Trophoblast cell (in vitro differentiated cells and primary cell): ENCODE measurements around the gene TMEM184C.

Source experiments
- DNase-seq, 2 donors: peaks; one replicate each; pipeline ENCODE4 v3.0.0-alpha.2; 2016
- H2AFZ ChIP-seq: 2 replicates; pipeline ENCODE4 v1.6.1; 2013; ENCODE audit warnings: low read length, moderate library complexity, mild to moderate bottlenecking; ENCODE audit not compliant: insufficient read depth, poor library complexity
- H2AK5ac ChIP-seq: 2 replicates; pipeline ENCODE4 v1.6.1; 2013; ENCODE audit warnings: mild to moderate bottlenecking, low read length
- H2BK120ac ChIP-seq: 2 replicates; pipeline ENCODE4 v1.6.1; 2013; ENCODE audit warnings: low read length, mild to moderate bottlenecking, moderate library complexity; ENCODE audit not compliant: insufficient read depth, poor library complexity
- H2BK12ac ChIP-seq: 2 replicates; pipeline ENCODE4 v1.6.1; 2013; ENCODE audit warnings: mild to moderate bottlenecking, low read length, moderate library complexity
- H2BK5ac ChIP-seq: 2 replicates; pipeline ENCODE4 v1.6.1; 2013; ENCODE audit warnings: low read length, low read depth, moderate library complexity, mild to moderate bottlenecking; ENCODE audit not compliant: poor library complexity
- H3K14ac ChIP-seq: 2 replicates; pipeline ENCODE4 v1.6.1; 2013; ENCODE audit warnings: mild to moderate bottlenecking, low read length
- H3K18ac ChIP-seq: 2 replicates; pipeline ENCODE4 v1.6.1; 2013; ENCODE audit warnings: mild to moderate bottlenecking, low read length
- H3K23ac ChIP-seq: 2 replicates; pipeline ENCODE4 v1.6.1; 2013; ENCODE audit warnings: low read length
- H3K27ac ChIP-seq: 2 replicates; pipeline ENCODE4 v1.5.1; 2013; ENCODE audit warnings: low read depth, mild to moderate bottlenecking, inconsistent platforms, low read length, moderate library complexity
- H3K27me3 ChIP-seq: 2 replicates; pipeline ENCODE4 v1.6.1; 2013; ENCODE audit warnings: inconsistent platforms, mild to moderate bottlenecking, low read length, moderate library complexity; ENCODE audit not compliant: insufficient read depth
- H3K36me3 ChIP-seq, 2 experiments: 1 replicate in 1 of 2; 2 replicates in 1 of 2; pipeline ENCODE4 v1.6.1; 2013; ENCODE audit warnings: low read length in 2 of 2, mild to moderate bottlenecking in 2 of 2, moderate library complexity in 1 of 2; ENCODE audit not compliant: insufficient read depth in 2 of 2, control insufficient read depth in 1 of 2
- H3K4ac ChIP-seq: 2 replicates; pipeline ENCODE4 v1.6.1; 2013; ENCODE audit warnings: low read depth, mild to moderate bottlenecking, low read length, moderate library complexity
- H3K4me1 ChIP-seq, 2 experiments: 1 replicate in 1 of 2; 2 replicates in 1 of 2; pipeline ENCODE4 v1.6.1; 2013; ENCODE audit warnings: low read length in 2 of 2, mild to moderate bottlenecking in 2 of 2, moderate library complexity in 1 of 2; ENCODE audit not compliant: insufficient read depth in 2 of 2, control insufficient read depth in 1 of 2
- H3K4me2 ChIP-seq: 2 replicates; pipeline ENCODE4 v1.6.1; 2013; ENCODE audit warnings: inconsistent platforms, mild to moderate bottlenecking, low read length, moderate library complexity
- H3K4me3 ChIP-seq: 2 replicates; pipeline ENCODE4 v1.5.1; 2013; ENCODE audit warnings: mild to moderate bottlenecking, low read depth, low read length, inconsistent platforms
- H3K79me1 ChIP-seq: one replicate; pipeline ENCODE4 v1.6.1; 2013; ENCODE audit warnings: low read length
- H3K79me2 ChIP-seq: 2 replicates; pipeline ENCODE4 v1.6.1; 2013; ENCODE audit warnings: low read length, mild to moderate bottlenecking; ENCODE audit not compliant: control insufficient read depth, insufficient read depth, poor library complexity
- H3K9ac ChIP-seq: 2 replicates; pipeline ENCODE4 v1.6.1; 2013; ENCODE audit warnings: mild to moderate bottlenecking, low read length
- H3K9me3 ChIP-seq: 2 replicates; pipeline ENCODE4 v1.6.1; 2013; ENCODE audit warnings: low read depth, mild to moderate bottlenecking, control low read depth, inconsistent platforms, low read length; ENCODE audit not compliant: insufficient read depth
- H4K12ac ChIP-seq: 2 replicates; pipeline ENCODE4 v1.6.1; 2013; ENCODE audit warnings: low read depth, mild to moderate bottlenecking, low read length, moderate library complexity
- H4K8ac ChIP-seq: 2 replicates; pipeline ENCODE4 v1.6.1; 2013; ENCODE audit warnings: low read depth, mild to moderate bottlenecking, low read length, moderate library complexity
- H4K91ac ChIP-seq: one replicate; pipeline ENCODE4 v1.6.1; 2013; ENCODE audit warnings: low read depth, mild to moderate bottlenecking, low read length, moderate library complexity
- WGBS: extraction: QIAGEN DNeasy Blood & Tissue Kit; methylation state at CpG from one replicate; pipeline ENCODE4 v1.1.7; 2013; ENCODE audit warnings: missing lambda C conversion rate; ENCODE audit not compliant: insufficient read length, insufficient coverage; ENCODE audit errors: extremely low coverage; 5-methylcytosine and 5-hydroxymethylcytosine counted together

Gene TMEM184C

DNA sequence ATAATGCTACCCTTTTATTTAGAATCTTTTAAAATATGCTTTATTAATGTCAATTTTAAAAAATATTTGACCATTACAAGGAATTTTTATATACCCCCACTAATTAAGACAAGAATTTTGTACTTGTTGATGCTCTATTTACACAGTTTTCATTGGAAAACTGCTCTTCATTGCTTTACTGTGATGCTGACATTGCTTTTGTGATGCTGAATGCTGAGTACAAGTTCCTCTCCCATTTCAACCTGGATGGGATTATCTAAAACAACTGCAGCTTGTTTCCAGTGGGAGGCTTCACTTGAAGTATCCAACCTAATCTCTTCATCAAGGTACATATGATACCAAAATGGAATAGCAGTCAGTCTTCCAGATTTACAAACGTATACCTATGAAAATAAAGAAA, 21.2 kb downstream of the TMEM184C start:
- H3K18ac ChIP-seq = no peak overlapping the region
- H2BK12ac ChIP-seq = no peak overlapping the region
- no peak overlapping the region for H3K4ac ChIP-seq
- H2AFZ ChIP-seq = no peak overlapping the region
- H3K79me2 ChIP-seq = no peaks in the 10 kb centered on the region
- H2AK5ac ChIP-seq = no peak overlapping the region
- H2BK120ac ChIP-seq = no peak overlapping the region
- H3K27me3 ChIP-seq = no peaks in the 10 kb centered on the region
- H3K9ac ChIP-seq = no peak overlapping the region
- DNase-seq = no peak
- no peak overlapping the region for H4K8ac ChIP-seq
- H3K4me1 ChIP-seq = no peaks in the 10 kb centered on the region
- no peak overlapping the region for H3K14ac ChIP-seq
- H3K36me3 ChIP-seq = peaks cover 2 to 4% of the 10 kb centered on the region in 2 experiments
- no peak overlapping the region for H3K4me2 ChIP-seq
- H3K9me3 ChIP-seq = no peaks in the 10 kb centered on the region
- H2BK5ac ChIP-seq = no peak overlapping the region
- H3K79me1 ChIP-seq = no peaks in the 10 kb centered on the region
- H3K23ac ChIP-seq = no peak overlapping the region
- no peak overlapping the region for H4K12ac ChIP-seq
- no peak overlapping the region for H4K91ac ChIP-seq
- H3K27ac ChIP-seq = no peak overlapping the region
- no CpG with 5 or more reads among the region's 1 CpG for WGBS
- H3K4me3 ChIP-seq = no peak overlapping the region

DNA sequence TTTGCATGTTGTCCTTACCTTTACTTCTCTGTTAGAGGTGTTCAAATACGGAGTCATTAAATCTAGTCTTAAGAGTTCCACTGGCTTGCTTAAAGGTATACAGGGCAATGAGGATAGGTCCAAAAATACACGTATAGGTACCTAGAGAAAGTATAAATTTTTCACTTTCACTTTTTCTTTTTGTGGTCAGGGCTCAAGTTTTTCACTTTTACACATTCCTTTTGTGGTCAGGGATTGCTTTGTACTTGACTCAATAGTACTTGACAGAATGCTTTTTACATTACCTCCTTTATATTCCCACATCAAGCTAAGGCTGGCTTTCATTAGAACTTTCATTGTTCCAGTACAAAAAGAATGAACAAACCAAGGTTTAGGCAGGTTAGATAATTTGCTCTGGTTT, 21.7 kb downstream of the TMEM184C start:
- Histone ChIP-seq H2BK120ac (no peak overlapping the region), H3K9me3 (no peaks in the 10 kb centered on the region), H3K4ac (no peak overlapping the region), H2AFZ (no peak overlapping the region), H3K27me3 (no peaks in the 10 kb centered on the region), H3K79me1 (no peaks in the 10 kb centered on the region), H2BK5ac (no peak overlapping the region), H4K91ac (no peak overlapping the region), H3K18ac (no peak overlapping the region), H4K8ac (no peak overlapping the region), H2BK12ac (no peak overlapping the region), H3K27ac (no peak overlapping the region), H3K79me2 (no peaks in the 10 kb centered on the region), H3K23ac (no peak overlapping the region), H3K4me1 (no peaks in the 10 kb centered on the region), H2AK5ac (no peak overlapping the region), H4K12ac (no peak overlapping the region), H3K36me3 (peaks cover 2 to 4% of the 10 kb centered on the region in 2 experiments), H3K4me2 (no peak overlapping the region), H3K14ac (no peak overlapping the region), H3K4me3 (no peak overlapping the region), H3K9ac (no peak overlapping the region)
- DNase-seq = no peak
- WGBS = no CpG with 5 or more reads among the region's 2 CpGs

DNA sequence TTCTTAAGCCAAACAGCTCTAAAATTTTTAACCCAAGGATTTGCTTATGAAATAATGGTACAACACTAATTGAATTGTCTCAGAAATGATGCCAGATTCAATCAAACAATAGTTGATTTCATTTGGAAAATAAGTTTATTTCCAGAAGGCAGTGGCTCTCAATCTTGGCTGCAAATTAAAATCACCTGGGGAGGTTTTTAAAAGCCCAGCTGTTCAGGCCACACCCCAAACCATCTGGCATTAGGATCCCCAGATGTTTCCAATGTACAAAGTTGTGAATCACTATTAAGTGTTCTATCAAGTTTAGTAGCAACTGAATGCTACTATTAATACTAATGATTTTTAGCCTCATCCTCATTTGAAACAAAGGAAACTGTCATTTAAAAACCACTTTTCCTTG, 22.2 kb downstream of the TMEM184C start:
- Histone ChIP-seq H3K4me1 (no peaks in the 10 kb centered on the region), H3K4me2 (no peak overlapping the region), H3K9ac (no peak overlapping the region), H3K23ac (no peak overlapping the region), H3K79me2 (no peaks in the 10 kb centered on the region), H3K18ac (no peak overlapping the region), H3K14ac (no peak overlapping the region), H2AK5ac (no peak overlapping the region), H3K36me3 (peaks cover 2 to 4% of the 10 kb centered on the region in 2 experiments), H4K91ac (no peak overlapping the region), H3K27ac (no peak overlapping the region), H2BK120ac (no peak overlapping the region), H2AFZ (no peak overlapping the region), H4K12ac (no peak overlapping the region), H3K27me3 (no peaks in the 10 kb centered on the region), H3K9me3 (no peaks in the 10 kb centered on the region), H2BK12ac (no peak overlapping the region), H3K4ac (no peak overlapping the region), H3K79me1 (no peaks in the 10 kb centered on the region), H4K8ac (no peak overlapping the region), H3K4me3 (no peak overlapping the region), H2BK5ac (no peak overlapping the region)
- no peak for DNase-seq

DNA sequence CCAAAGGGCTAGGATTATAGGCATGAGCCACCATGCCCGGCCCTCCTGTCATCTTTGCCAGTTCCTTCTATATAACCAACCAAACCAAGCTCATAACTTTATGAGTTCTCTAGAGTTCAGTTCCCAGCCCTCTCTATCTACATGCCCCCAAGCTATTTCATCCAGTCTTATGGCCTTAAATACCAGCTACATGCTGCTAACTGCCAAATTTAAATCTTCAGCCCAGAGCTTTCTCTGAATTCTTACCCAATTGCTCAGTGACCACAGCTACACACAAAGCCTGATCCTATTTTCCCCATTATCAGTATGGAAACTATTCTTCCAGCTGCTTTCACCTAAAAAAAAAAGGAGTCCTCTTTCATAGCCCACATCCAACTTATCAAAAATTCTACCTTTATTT, 23.1 kb downstream of the TMEM184C start:
- Histone ChIP-seq H3K23ac (no peak overlapping the region), H3K4ac (no peak overlapping the region), H3K14ac (no peak overlapping the region), H3K4me1 (no peaks in the 10 kb centered on the region), H3K27ac (no peak overlapping the region), H2BK12ac (no peak overlapping the region), H3K79me2 (no peaks in the 10 kb centered on the region), H3K79me1 (no peaks in the 10 kb centered on the region), H2BK120ac (no peak overlapping the region), H4K12ac (no peak overlapping the region), H3K18ac (no peak overlapping the region), H3K27me3 (no peaks in the 10 kb centered on the region), H4K91ac (no peak overlapping the region), H3K36me3 (no peaks in the 10 kb centered on the region), H3K4me3 (no peak overlapping the region), H3K4me2 (no peak overlapping the region), H3K9me3 (no peaks in the 10 kb centered on the region), H4K8ac (no peak overlapping the region), H2AK5ac (no peak overlapping the region), H2BK5ac (no peak overlapping the region), H2AFZ (no peak overlapping the region), H3K9ac (no peak overlapping the region)
- no peak for DNase-seq
- no CpG with 5 or more reads among the region's 1 CpG for WGBS
